CD14-positive monocyte (primary cell): ENCODE results near the gene MIS18BP1. TPM values are rescaled to one million over a fixed set of nuclear protein-coding genes. Genes with fewer than 3 reads are reported as not detected.

Source experiments
- DNase-seq, 3 donors: peaks; one replicate each; pipeline ENCODE4 v3.0.0-alpha.2; 2011 to 2022
- H2AFZ ChIP-seq: 2 replicates; pipeline ENCODE4 v1.6.0; 2012; ENCODE audit warnings: mild to moderate bottlenecking, low read depth, low read length, inconsistent platforms; ENCODE audit not compliant: insufficient read depth, poor library complexity, severe bottlenecking
- H3K27ac ChIP-seq, 2 donors: 1 replicate in 1 of 2; 2 replicates in 1 of 2; pipeline ENCODE4 v1.5.1; 2012 to 2013; ENCODE audit warnings: low read length in 2 of 2, control low read depth in 1 of 2, inconsistent platforms in 1 of 2, low read depth in 1 of 2, mild to moderate bottlenecking in 1 of 2
- H3K27me3 ChIP-seq, 2 donors: one replicate each; pipeline versions ENCODE4 v1.6.0 to v1.6.1; 2011 to 2013; ENCODE audit warnings: low read length in 2 of 2; ENCODE audit not compliant: control insufficient read depth in 2 of 2, insufficient read depth in 2 of 2
- H3K36me3 ChIP-seq, 2 donors: replicated peaks in 1 of 2; 1 replicate in 1 of 2; 2 replicates in 1 of 2; pipeline versions ENCODE4 v1.5.1 to v1.6.1; 2012 to 2013; ENCODE audit warnings: low read length in 2 of 2, control low read depth in 1 of 2, inconsistent platforms in 1 of 2, mild to moderate bottlenecking in 1 of 2; ENCODE audit not compliant: insufficient read depth in 2 of 2, control insufficient read depth in 1 of 2
- H3K4me1 ChIP-seq, 2 donors: 1 replicate in 1 of 2; 2 replicates in 1 of 2; pipeline versions ENCODE4 v1.5.1 to v1.6.1; 2012 to 2013; ENCODE audit warnings: low read length in 2 of 2, control low read depth in 1 of 2, inconsistent platforms in 1 of 2, mild to moderate bottlenecking in 1 of 2, moderate library complexity in 1 of 2; ENCODE audit not compliant: insufficient read depth in 2 of 2, control insufficient read depth in 1 of 2
- H3K4me2 ChIP-seq: replicated peaks from 2 replicates; pipeline ENCODE3; 2012; ENCODE audit warnings: low read length, moderate library complexity, mild to moderate bottlenecking; ENCODE audit not compliant: poor library complexity, severe bottlenecking; ENCODE audit errors: extremely low read depth
- H3K4me3 ChIP-seq, 3 experiments: fragments of 200-600 bp in 1 of 3; sonication (generic) in 1 of 3; replicated peaks in 1 of 3; 1 replicate in 2 of 3; 2 replicates in 1 of 3; pipeline ENCODE4 v1.5.1; 2011 to 2013; ENCODE audit warnings: low read length in 3 of 3, mild to moderate bottlenecking in 3 of 3, control low read depth in 2 of 3, low read depth in 2 of 3, inconsistent platforms in 1 of 3, moderate library complexity in 1 of 3
- H3K79me2 ChIP-seq: 2 replicates; pipeline ENCODE4 v1.6.0; 2012; ENCODE audit warnings: mild to moderate bottlenecking, control low read depth, inconsistent platforms, low read length, moderate library complexity; ENCODE audit not compliant: insufficient read depth
- H3K9ac ChIP-seq: 2 replicates; pipeline ENCODE4 v1.6.0; 2017; ENCODE audit warnings: low read length, mild to moderate bottlenecking; ENCODE audit not compliant: insufficient read depth, poor library complexity, severe bottlenecking
- H3K9me3 ChIP-seq, 2 donors: replicated peaks in 1 of 2; 1 replicate in 1 of 2; 2 replicates in 1 of 2; pipeline versions ENCODE4 v1.5.1 to v1.6.1; 2012 to 2013; ENCODE audit warnings: low read length in 2 of 2, control low read depth in 1 of 2; ENCODE audit not compliant: control insufficient read depth in 1 of 2, insufficient read depth in 1 of 2
- H4K20me1 ChIP-seq: 2 replicates; pipeline ENCODE4 v1.6.0; 2012; ENCODE audit warnings: mild to moderate bottlenecking, low read length, control low read depth, moderate library complexity; ENCODE audit not compliant: insufficient read depth
- H3K27ac Mint-ChIP-seq, 7 donors: one replicate each; pipeline ENCODE4 v1.8.0; 2020; ENCODE audit warnings: mild to moderate bottlenecking in 7 of 7, mixed read lengths in 7 of 7, moderate library complexity in 6 of 7, inconsistent platforms in 2 of 7
- H3K27me3 Mint-ChIP-seq, 3 donors: one replicate each; pipeline ENCODE4 v1.8.0; 2021 to 2022; ENCODE audit warnings: low read depth in 3 of 3, mild to moderate bottlenecking in 3 of 3, mixed read lengths in 3 of 3, moderate library complexity in 3 of 3, inconsistent platforms in 1 of 3
- H3K36me3 Mint-ChIP-seq, 2 donors: one replicate each; pipeline ENCODE4 v1.8.0; 2020; ENCODE audit warnings: mixed read lengths in 2 of 2, inconsistent platforms in 1 of 2, mild to moderate bottlenecking in 1 of 2
- H3K4me1 Mint-ChIP-seq: one replicate; pipeline ENCODE4 v1.8.0; 2020; ENCODE audit warnings: mild to moderate bottlenecking, mixed read lengths
- H3K4me3 Mint-ChIP-seq, 2 donors: one replicate each; pipeline ENCODE4 v1.8.0; 2020; ENCODE audit warnings: mild to moderate bottlenecking in 2 of 2, mixed read lengths in 2 of 2, moderate library complexity in 1 of 2
- H3K9me3 Mint-ChIP-seq, 7 donors: one replicate each; pipeline ENCODE4 v1.8.0; 2020 to 2022; ENCODE audit warnings: mixed read lengths in 7 of 7, mild to moderate bottlenecking in 6 of 7, moderate library complexity in 6 of 7, inconsistent platforms in 2 of 7
- WGBS: methylation state at CpG from one replicate; pipeline ENCODE4 v1.1.5; 2013; ENCODE audit warnings: missing lambda C conversion rate; ENCODE audit not compliant: insufficient coverage; 5-methylcytosine and 5-hydroxymethylcytosine counted together
- intact Hi-C, 2 donors: fragments of 100-400 bp; cut with micrococcal nuclease; formaldehyde crosslinking; loops; one replicate each; pipeline versions ENCODE4 v1.15.0 to v1.15.1; 2023
- polyA plus RNA-seq, 3 donors: library from polyadenylated mRNA; depleted of rRNA in 1 of 3; unstranded in 2 of 3; stranded (reverse) in 1 of 3; fragments of 300-500 nt in 2 of 3; fragments of >200 nt in 1 of 3; fragmentation: Illumina TruSeq in 2 of 3; gene quantifications; 1 replicate in 2 of 3; 2 replicates in 1 of 3; pipeline ENCODE4 v1.2.3, GENCODE V29; 2012 to 2021
- TF ChIP-seq, protein P1 (sequence below): fragments of 200-600 bp; IDR thresholded peaks from one replicate; pipeline ENCODE4 v1.8.0; 2022; ENCODE audit warnings: antibody characterized with exemption, mild to moderate bottlenecking

Gene MIS18BP1
- polyA plus RNA-seq, 3 donors = 39.2 to 61.8 (median 45.6) TPM

DNA sequence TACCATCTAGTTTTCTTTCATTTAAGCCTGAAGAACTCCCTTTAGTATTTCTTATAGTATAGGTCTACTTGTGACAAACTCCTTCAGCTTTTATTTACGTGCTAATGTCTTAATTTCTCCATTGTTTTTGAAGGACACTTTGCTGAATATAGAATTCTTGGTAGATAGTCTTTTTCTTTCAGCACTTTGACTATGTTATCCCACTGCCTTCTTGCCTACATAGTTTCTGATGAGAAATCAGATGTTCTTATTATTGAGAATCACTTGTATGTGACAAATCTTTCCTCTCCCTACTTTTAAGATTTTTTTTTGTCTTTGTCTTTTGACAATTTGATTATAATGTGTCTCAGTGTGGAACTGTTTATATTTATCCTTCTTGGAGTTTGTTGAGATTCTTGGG is 5.1 kb upstream of the MIS18BP1 start:
- H2AFZ ChIP-seq = no peak overlapping the region
- H3K9ac ChIP-seq = no peak overlapping the region
- Mint-ChIP-seq H3K27me3 (peaks cover 0 to 2% (median 1%) of the 10 kb centered on the region in 3 donors), H3K4me3 (no peak overlapping the region), H3K4me1 (peaks cover 19% of the 10 kb centered on the region), H3K36me3 (peaks cover 2 to 13% of the 10 kb centered on the region in 2 donors), H3K9me3 (peaks cover 27 to 51% (median 37%) of the 10 kb centered on the region in 7 donors), H3K27ac (no peak overlapping the region)
- no peak for DNase-seq
- H3K4me1 ChIP-seq = peaks cover 24% of the 10 kb centered on the region in 2 donors
- H4K20me1 ChIP-seq = no peaks in the 10 kb centered on the region
- H3K4me2 ChIP-seq = no peak overlapping the region
- no CpG with 5 or more reads among the region's 1 CpG for WGBS
- intact Hi-C loops = no loop called here
- H3K27me3 ChIP-seq = no peaks in the 10 kb centered on the region
- no peak overlapping the region for H3K4me3 ChIP-seq
- TF ChIP-seq, protein P1, sequence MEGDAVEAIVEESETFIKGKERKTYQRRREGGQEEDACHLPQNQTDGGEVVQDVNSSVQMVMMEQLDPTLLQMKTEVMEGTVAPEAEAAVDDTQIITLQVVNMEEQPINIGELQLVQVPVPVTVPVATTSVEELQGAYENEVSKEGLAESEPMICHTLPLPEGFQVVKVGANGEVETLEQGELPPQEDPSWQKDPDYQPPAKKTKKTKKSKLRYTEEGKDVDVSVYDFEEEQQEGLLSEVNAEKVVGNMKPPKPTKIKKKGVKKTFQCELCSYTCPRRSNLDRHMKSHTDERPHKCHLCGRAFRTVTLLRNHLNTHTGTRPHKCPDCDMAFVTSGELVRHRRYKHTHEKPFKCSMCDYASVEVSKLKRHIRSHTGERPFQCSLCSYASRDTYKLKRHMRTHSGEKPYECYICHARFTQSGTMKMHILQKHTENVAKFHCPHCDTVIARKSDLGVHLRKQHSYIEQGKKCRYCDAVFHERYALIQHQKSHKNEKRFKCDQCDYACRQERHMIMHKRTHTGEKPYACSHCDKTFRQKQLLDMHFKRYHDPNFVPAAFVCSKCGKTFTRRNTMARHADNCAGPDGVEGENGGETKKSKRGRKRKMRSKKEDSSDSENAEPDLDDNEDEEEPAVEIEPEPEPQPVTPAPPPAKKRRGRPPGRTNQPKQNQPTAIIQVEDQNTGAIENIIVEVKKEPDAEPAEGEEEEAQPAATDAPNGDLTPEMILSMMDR = no peak
- H3K79me2 ChIP-seq = peaks cover 12% of the 10 kb centered on the region
- H3K9me3 ChIP-seq = peaks cover 16 to 31% of the 10 kb centered on the region in 2 donors
- H3K36me3 ChIP-seq = no peaks in the 10 kb centered on the region
- H3K27ac ChIP-seq = no peak overlapping the region

DNA sequence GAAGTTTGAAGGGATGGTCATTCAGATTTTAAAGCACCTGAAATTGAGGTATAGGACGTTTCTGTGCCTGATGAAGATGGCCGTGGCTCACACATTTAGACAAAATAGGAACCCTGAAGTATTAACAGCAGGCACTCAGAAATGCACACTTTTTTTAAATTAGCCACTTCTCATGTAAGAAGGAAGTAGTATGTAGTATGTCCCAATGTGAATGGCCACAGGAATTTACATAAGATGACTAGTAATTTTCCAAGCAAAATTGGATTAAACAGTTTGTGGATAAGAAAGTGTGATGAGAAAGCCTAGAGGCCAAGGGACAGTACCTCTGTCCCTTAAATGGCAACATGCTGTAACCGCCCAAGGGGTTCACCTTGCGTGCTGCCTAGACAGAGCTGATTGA is 1.8 kb upstream of the MIS18BP1 start:
- WGBS = 49% methylated on average over 4 of the region's 4 CpGs
- peak overlapping the region; percentile 48 to 50 for H3K4me3 Mint-ChIP-seq
- H3K36me3 Mint-ChIP-seq = peaks cover 2 to 13% of the 10 kb centered on the region in 2 donors
- no peak overlapping the region for H2AFZ ChIP-seq
- H3K9ac ChIP-seq = no peak overlapping the region
- peaks cover 5% of the 10 kb centered on the region for H4K20me1 ChIP-seq
- TF ChIP-seq, protein P1 = no peak
- no peaks in the 10 kb centered on the region for H3K36me3 ChIP-seq
- peaks cover 41% of the 10 kb centered on the region for H3K79me2 ChIP-seq
- H3K9me3 Mint-ChIP-seq = peaks cover 23 to 39% (median 33%) of the 10 kb centered on the region in 7 donors
- peaks cover 36 to 45% of the 10 kb centered on the region in 2 donors for H3K4me1 ChIP-seq
- peak overlapping the region; percentile 94 for H3K4me2 ChIP-seq
- peaks cover 16 to 28% of the 10 kb centered on the region in 2 donors for H3K9me3 ChIP-seq
- intact Hi-C loops = loop anchor here in 1 of 2 donors (5.0 kb wide), 2 partner anchors 172 to 292 kb away; partner anchors contain the start of genes KLHL28, PRPF39 and TOGARAM1
- H3K27ac Mint-ChIP-seq = peak overlapping the region; percentile 92 to 98 (median 96)
- H3K27me3 Mint-ChIP-seq = peaks cover 0 to 2% (median 1%) of the 10 kb centered on the region in 3 donors
- peaks cover 35% of the 10 kb centered on the region for H3K4me1 Mint-ChIP-seq
- no peaks in the 10 kb centered on the region for H3K27me3 ChIP-seq
- H3K4me3 ChIP-seq = peak overlapping the region in 1 of 3 experiments; percentile 98
- peak; percentile 54 to 78 (median 71) for DNase-seq
- peak overlapping the region in 1 of 2 donors; percentile 83 for H3K27ac ChIP-seq
